ENCODE results near the gene CHD3.

Gene CHD3

DNA sequence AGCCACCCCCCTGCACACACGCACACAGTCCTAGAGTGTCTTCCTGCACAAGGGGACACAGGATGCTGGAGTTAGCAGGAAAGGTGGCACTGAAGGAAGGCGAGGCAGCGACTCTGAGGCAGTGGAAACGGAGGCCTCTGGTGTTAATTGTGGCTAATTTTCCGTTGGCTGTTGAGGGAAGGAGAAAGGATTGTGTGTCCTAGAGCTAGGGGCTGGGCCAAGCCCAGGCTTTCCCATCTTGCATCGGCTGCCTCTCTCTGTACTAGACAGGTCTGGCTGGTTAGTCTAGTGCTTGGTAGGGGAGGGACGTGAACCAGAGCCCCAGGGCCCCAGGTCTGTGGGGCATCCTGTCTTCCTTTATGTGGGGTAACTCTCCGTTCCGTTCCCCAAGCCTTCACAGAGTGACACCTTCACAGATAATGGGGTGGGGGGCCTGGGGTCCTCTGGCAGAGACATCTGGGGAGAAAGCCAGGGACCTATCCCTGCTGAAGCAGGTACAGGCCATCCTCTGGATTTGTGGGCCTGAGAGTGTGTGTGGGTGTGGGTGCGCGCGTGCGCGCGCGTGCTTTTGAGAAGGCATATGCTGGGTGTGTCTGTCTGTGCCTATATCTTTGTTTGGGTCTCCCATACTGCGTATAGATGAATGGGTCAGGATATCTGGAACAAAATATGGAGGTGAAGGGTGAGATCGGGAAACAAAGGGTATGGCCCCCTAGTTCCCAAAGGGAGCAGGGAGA lies at the start of gene CHD3:
TSS of gene CHD3 (plus strand) at position 606 of the 737 bp plus-strand sequence. CDS start 212 bp downstream, outside the sequence.
- no peak for DNase-seq

DNA sequence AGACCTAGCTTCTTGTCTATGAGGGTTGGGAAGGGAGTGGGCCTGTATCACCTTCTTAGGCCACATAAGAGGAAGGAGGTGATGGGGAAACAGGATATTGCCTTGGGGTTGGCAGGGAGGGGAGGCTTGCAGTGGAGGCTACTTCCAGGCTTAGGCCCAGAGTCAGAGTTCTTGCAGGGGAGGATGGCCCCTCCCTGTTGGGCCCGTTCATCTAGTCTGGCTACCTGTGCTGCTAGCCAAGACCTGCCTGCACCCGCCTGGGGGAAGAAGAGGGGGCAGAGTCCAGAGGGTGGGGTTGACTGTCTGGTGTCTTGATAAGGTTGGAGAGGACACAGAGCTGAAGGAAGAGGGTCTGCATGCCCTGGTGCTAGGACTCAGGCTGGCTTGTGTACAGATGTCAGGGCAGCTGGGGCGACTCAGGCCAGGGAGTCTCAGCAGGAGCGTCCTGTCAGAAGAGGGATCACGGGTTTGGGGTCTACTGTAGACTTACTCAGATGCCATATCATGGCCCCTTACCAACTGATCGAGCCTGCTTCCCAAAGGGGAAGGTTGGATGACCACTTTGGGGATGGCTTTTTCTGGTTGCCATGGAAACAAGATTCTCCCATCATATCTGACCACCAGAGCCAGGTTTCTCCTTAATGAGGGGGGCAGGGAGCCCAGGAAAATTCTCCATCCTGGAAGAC lies 49.3 kb upstream of the CHD3 start:
- DNase-seq = peak; percentile 61 to 63

DNA sequence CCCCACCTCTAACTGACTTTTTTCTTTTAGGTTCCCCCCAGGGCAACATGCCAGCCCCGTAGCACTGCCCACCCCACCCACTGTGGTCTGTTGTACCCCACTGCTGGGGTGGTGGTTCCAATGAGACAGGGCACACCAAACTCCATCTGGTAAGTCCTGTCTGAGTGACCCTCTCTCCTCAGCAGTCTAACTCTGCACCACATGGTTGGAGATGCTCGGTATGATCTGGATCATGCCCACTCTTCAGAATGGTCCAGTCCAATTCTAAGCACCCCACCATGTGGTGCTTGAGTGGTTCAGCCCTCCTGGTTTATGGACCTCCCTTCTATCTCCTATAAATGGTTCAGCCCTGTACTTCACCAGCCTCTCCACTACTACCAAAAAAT lies 48.7 kb upstream of the CHD3 start:
- DNase-seq = no peak

DNA sequence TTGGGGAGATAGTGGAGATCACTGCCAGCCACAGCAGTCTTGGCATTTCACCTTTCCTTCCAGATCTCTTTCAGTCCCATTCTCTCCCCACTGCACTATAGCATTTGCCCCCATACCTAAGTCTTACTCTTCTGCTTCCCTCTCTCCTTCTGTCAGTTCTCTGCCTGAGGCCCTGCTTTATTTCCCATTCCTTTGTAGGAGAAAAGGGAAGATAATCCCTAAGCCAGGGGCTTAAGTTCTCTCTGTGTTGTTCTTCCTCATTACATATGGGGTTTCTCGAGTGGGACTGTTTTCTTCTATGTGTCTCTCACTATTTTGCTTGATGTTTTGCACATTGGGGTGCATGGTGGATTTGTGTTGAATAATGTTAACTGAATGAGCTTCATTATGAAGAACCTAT lies 48.1 kb upstream of the CHD3 start:
- DNase-seq = no peak

DNA sequence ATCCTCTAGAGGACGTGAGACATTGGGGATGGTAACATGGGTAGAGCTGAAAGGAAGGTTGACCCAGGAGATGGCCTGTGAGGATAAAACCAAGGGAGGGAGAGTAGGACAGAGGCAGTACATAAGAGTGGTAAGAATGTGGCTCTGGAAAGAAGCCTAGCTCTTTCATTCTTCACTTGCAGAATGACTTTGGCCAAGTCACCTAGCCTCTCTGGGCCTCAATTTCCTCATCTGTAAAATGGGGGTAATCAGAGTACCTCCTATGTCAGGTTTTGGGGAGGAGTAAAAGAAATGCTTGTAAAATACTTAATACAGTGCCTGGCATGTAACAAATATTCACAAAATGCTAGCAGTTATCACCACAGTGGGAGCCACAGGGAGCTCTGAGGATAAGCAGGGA lies 47.7 kb upstream of the CHD3 start:
- no peak for DNase-seq

DNA sequence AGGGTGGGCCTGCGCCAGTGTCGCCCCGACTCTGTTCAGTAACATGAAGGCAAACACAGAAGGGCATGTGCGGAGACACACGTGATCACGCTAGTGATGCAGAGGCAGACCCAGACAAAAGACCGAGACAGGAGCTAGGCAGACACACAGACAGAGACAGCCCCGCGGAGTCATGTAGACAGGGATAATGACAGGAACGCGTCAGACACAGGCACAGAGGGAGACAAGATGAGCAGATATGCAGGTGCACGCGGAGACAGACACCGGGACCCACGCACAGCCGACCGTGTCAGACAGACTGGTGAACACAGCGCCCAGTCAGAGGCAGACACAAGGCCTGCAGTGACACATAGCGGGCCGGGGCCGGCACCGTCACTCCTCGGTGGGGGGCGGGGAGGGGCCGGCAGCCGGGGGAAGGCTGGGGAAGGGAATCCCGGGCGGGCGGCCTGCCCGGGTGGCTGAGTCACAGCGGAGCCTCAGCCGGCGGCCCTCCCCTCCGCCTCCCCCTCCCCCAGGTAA lies 47.1 kb upstream of the CHD3 start:
- peak; percentile 15 to 21 for DNase-seq

DNA sequence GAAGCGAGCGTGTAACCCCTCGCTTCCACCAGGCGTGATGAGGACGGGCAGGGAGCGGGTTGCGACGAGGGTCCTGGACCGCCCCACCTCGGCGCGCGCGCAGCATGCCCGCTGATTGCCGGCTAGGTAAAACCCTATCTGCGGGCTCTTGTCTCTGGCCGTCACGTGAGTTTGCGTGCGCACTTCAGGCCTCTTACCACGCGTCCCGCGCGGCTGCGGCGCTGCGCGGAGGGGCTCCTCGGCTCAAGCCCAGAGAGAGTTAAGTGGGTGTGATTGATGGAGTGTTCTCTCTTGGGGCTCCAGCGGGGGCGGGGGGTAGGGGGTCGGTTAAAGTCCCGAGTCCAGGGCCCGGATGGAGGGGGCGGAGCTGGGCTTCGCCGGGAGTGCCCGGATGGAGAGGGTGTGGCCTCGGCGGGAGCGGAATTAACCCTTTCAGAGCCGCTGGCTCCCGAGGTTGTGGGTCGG lies 46.6 kb upstream of the CHD3 start:
- peak in 1 of 2 experiments; percentile 31 for DNase-seq

DNA sequence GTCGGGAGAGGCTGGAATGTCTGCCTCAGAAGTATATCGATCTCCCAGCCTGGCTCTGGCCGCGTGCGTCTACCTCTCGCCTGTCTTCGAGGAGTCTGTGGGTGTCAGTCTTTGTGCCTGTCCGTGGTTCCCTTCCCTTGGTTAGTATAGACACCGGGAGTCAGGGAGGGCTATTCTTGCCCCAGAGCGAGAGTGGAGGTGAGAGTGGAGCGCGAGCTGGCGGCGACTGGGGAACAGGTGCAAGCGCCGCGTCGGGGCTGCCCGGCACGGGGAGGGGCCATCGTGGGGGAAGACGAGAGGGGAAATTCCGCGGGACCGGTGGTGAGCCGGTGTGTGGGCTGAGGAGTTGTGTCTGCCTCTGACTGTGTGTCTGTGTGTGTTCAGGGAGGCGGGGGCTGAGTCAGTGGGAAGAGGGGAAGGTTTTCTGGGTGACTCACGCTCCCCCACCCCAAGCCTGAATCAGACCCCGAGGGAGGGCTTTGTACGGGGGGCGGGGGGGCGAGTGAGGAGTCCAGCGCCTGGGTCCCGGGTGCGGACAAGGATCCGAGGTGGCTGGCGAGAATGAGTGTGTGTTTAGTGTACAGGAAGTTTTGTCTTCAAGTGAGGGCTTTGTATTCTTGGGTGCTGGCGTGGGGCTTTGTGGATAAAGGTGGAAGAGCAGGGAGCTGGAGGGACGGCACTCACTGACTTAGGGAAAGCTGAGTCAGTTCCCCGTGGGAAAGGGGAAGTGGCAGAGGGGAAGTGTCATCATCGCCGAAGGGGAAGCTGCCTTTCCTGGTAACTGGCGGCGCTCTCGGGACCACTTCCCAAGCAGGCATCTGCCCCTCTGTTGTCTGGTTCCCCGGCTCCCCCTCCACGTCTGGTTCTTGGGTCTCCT lies 46.0 kb upstream of the CHD3 start:
- DNase-seq = peak; percentile 34 to 52

DNA sequence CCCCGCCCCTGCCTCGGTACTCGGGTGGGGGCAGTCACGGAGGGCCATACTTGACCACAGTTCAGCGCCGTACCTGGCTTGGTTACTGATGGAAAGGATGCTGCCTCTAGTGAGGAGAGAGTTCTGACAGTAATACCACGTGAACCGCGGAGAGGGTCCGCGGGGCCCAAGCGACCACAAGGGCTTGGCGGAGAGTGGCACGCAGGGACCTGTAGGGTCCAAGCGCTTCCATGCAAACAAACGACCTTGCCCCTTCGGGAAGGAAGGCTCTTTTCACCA lies 45.4 kb upstream of the CHD3 start:
- DNase-seq = no peak

DNA sequence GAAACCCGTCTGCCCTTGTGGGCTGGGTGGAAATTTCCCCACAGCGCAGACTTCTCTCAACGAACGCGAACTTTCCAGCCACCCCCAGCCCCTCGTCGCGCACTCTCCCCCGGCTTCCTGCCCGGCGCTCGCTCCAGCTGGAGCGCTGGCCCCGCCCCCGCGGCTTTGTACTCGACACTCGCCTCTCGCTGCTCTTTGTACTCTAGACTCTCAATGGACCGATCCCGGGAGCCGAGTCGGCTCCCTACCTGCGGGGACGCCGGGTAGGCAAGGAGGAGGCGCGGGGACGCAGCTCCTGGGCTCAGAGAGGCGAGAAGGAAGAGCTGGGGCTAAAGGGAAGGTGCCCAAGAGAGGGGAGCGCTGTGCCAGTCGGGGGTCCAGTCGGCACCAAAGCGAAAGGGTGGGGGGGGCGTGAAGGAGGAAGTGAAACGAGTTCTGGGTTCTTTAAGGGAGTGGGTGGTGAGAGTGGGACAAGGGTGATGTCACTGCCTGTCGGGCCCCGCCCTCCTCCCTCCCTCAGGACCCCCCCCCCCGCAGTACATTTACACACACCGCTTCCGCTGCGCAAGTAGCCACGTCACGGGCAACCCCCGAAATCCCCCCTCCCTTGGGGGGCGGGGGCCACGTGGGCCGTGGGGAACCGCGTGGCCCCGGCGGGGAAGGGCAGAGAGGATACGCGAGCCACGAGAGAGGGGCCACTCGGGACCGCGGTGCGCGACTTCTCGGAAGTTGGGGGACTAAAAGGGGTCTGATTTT lies 44.9 kb upstream of the CHD3 start:
- no peak for DNase-seq

DNA sequence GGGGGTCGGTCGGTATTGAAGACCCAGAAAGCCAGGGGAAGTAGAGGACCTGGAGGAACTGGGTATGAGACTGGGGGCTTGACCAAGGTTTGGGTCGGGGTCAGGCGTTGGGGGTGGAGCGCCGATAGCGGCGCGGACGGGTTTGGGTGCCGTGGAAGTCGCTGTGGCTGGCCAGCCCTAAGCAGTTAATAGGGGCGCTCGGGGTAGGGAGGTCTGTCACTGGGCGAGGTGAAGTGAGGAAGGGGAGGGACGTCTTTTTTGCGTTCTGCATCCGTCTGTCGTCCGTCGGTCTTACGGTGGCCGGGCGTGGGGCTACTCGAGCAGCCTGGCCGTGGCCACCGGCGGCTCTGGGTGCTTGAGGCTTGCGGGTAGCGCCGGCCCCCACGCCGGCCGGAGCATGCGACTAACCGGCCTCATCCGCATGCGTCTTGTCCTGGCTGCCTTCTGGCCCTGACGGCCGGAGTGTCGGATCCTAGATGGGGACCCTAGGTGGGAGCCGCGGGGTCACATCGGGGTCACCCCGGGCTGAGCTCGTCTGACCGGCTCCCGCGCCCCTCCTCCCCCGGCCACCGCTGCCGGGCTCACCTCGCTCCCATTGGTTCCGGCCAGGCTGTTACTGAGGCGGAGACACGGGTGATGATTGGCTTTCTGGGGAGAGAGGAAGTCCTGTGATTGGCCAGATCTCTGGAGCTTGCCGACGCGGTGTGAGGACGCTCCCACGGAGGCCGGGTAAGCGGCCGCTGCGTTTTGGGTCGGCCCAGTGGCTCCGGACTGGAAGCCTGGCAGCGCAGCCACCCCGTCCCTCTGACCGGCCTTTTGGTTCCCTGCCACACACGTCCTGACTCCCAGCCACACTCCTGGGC lies 44.1 kb upstream of the CHD3 start:
- peak; percentile 50 to 56 for DNase-seq

DNA sequence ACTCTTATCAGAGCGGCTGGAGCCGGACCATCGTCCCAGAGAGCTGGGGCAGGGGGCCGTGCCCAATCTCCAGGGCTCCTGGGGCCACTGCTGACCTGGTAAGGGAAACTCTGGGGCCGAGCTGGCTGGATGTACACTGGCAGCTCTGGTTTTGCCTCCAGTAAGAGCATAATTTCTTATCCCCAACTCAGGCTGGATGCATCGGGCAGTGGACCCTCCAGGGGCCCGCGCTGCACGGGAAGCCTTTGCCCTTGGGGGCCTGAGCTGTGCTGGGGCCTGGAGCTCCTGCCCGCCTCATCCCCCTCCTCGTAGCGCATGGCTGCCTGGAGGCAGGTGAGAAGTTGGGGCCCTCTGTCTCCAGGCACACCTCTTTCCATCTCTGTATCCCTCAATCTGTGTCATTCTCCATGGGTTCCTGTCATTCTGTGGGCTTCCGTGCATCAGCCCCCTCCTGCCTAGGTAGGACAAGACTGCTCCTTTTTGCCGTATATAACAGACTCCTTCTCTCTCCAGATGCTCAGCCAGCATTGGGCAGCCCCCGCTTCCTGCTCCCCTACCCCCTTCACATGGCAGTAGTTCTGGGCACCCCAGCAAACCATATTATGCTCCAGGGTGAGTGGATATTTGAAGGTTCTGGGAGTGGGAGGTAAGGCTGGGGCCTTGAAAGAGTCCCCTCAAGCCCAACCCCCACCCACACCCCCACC lies 43.1 kb upstream of the CHD3 start:
- no peak for DNase-seq

DNA sequence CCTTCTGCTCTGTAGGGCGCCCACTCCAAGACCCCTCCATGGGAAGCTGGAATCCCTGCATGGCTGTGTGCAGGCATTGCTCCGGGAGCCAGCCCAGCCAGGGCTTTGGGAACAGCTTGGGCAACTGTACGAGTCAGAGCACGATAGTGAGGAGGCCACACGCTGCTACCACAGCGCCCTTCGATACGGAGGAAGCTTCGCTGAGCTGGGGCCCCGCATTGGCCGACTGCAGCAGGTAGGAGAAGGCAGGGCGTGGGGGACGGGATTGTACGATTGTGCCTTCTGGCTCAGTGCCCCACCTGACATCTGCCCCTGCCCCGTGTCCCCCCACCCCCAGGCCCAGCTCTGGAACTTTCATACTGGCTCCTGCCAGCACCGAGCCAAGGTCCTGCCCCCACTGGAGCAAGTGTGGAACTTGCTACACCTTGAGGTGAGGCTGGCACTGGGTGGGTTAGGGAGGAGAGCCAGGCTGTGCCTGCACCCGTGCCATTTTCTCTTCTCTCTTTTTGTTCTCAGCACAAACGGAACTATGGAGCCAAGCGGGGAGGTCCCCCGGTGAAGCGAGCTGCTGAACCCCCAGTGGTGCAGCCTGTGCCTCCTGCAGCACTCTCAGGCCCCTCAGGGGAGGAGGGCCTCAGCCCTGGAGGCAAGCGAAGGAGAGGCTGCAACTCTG lies 42.4 kb upstream of the CHD3 start:
- DNase-seq = no peak

DNA sequence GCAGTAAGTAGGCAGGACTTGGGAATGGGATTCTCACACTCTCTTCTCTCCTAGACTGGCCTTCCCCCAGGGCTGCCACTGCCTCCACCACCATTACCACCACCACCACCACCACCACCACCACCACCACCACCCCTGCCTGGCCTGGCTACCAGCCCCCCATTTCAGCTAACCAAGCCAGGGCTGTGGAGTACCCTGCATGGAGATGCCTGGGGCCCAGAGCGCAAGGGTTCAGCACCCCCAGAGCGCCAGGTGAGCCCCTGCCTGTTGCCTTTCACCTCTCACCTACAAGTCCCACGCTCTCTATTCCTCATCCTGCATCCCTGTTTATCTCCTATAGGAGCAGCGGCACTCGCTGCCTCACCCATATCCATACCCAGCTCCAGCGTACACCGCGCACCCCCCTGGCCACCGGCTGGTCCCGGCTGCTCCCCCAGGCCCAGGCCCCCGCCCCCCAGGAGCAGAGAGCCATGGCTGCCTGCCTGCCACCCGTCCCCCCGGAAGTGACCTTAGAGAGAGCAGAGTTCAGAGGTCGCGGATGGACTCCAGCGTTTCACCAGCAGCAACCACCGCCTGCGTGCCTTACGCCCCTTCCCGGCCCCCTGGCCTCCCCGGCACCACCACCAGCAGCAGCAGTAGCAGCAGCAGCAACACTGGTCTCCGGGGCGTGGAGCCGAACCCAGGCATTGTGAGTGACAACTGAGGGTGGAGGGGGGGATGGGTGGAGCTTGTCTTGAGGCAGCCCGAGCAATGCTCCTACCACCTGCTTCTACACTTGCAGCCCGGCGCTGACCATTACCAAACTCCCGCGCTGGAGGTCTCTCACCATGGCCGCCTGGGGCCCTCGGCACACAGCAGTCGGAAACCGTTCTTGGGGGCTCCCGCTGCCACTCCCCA lies 41.6 kb upstream of the CHD3 start:
- no peak for DNase-seq

DNA sequence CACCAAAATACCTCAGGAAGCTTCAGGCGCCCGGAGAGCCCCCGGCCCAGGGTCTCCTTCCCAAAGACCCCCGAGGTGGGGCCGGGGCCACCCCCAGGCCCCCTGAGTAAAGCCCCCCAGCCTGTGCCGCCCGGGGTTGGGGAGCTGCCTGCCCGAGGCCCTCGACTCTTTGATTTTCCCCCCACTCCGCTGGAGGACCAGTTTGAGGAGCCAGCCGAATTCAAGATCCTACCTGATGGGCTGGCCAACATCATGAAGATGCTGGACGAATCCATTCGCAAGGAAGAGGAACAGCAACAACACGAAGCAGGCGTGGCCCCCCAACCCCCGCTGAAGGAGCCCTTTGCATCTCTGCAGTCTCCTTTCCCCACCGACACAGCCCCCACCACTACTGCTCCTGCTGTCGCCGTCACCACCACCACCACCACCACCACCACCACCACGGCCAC lies 40.4 kb upstream of the CHD3 start:
- DNase-seq = no peak

DNA sequence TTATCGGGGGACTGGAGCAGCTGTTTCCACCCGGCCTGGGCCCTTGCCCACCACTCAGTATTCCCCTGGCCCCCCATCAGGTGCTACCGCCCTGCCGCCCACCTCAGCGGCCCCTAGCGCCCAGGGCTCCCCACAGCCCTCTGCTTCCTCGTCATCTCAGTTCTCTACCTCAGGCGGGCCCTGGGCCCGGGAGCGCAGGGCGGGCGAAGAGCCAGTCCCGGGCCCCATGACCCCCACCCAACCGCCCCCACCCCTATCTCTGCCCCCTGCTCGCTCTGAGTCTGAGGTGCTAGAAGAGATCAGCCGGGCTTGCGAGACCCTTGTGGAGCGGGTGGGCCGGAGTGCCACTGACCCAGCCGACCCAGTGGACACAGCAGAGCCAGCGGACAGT lies 39.9 kb upstream of the CHD3 start:
- no peak for DNase-seq

DNA sequence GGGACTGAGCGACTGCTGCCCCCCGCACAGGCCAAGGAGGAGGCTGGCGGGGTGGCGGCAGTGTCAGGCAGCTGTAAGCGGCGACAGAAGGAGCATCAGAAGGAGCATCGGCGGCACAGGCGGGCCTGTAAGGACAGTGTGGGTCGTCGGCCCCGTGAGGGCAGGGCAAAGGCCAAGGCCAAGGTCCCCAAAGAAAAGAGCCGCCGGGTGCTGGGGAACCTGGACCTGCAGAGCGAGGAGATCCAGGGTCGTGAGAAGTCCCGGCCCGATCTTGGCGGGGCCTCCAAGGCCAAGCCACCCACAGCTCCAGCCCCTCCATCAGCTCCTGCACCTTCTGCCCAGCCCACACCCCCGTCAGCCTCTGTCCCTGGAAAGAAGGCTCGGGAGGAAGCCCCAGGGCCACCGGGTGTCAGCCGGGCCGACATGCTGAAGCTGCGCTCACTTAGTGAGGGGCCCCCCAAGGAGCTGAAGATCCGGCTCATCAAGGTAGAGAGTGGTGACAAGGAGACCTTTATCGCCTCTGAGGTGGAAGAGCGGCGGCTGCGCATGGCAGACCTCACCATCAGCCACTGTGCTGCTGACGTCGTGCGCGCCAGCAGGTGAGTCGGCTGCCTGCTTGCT lies 39.3 kb upstream of the CHD3 start:
- DNase-seq = no peak

DNA sequence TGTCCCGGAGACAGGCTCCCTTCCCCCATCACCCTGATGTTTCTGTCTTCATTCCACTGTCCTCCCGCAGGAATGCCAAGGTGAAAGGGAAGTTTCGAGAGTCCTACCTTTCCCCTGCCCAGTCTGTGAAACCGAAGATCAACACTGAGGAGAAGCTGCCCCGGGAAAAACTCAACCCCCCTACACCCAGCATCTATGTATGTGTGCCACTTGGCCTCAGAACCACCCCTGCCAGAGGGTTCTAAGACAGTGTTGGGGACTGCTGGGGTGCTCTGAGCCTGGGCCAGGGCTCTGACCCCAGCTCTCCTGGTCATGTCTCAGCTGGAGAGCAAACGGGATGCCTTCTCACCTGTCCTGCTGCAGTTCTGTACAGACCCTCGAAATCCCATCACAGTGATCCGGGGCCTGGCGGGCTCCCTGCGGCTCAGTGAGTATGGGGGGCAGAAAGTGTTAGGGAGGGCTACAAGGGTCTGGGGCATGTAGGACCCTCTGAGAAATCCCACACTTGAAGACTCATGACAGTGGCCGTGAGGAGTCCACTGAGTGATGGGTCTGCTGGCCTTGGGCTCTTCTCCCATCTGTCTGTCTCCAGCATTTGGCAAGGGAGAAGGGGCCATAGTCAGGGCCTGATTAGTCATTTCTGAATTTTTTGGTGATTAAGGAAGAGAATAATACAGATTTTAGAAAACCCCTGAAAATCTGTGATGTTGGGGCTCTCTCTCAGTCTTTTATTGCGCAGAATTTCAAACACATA lies 38.7 kb upstream of the CHD3 start:
- no peak for DNase-seq
